HG03378 (cell line): ENCODE data around the gene SLC30A10.
"Not testable (repeated sequence)": the region's sequence is repeated elsewhere in the genome, so short reads cannot be mapped to it uniquely, and the experiment has no call there.

ENCODE experiments used
- ATAC-seq: cut with Tn5 transposase; IDR thresholded peaks from one replicate; pipeline ENCODE4 v1.9.1; 2021; ENCODE audit warnings: mild to moderate bottlenecking, moderate library complexity; ENCODE audit not compliant: unreplicated experiment

The SLC30A10 gene

GRCh38 chr1:219897914-219898313, 30.4 kb downstream of the SLC30A10 start:
- no peak for ATAC-seq

- ATAC-seq: not testable (repeated sequence)
These were observed 36.1 kb downstream of the SLC30A10 start for GRCh38 chr1:219892271-219892670.

- ATAC-seq: not testable (repeated sequence)
These were observed 36.5 kb downstream of the SLC30A10 start for GRCh38 chr1:219891846-219892245.

- not testable (repeated sequence) for ATAC-seq
These were observed 39.7 kb downstream of the SLC30A10 start for GRCh38 chr1:219888667-219889066.

GRCh38 chr1:219885680-219886079, 42.7 kb downstream of the SLC30A10 start:
- no peak for ATAC-seq

GRCh38 chr1:219883400-219884332, 44.7 kb downstream of the SLC30A10 start:
- no peak for ATAC-seq

GRCh38 chr1:219882755-219883154, 45.6 kb downstream of the SLC30A10 start:
- no peak for ATAC-seq

GRCh38 chr1:219882096-219882495, 46.3 kb downstream of the SLC30A10 start:
- ATAC-seq: no peak

- ATAC-seq: no peak
These were observed 47.4 kb downstream of the SLC30A10 start for GRCh38 chr1:219880765-219881457.

- ATAC-seq: no peak
These were observed 51.6 kb downstream of the SLC30A10 start for GRCh38 chr1:219876798-219877209.

GRCh38 chr1:219875860-219876259, 52.5 kb downstream of the SLC30A10 start:
- ATAC-seq: no peak

GRCh38 chr1:219872538-219872937, 55.8 kb downstream of the SLC30A10 start:
- not testable (repeated sequence) for ATAC-seq

GRCh38 chr1:219871427-219872057, 56.8 kb downstream of the SLC30A10 start:
- ATAC-seq: no peak

GRCh38 chr1:219868615-219869014, 59.7 kb downstream of the SLC30A10 start:
- ATAC-seq: not testable (repeated sequence)
